Liver (tissue), 9 donors: ENCODE measurements around the gene STAMBPL1. TPM values are rescaled to one million over a fixed set of nuclear protein-coding genes. Genes with fewer than 3 reads are reported as not detected.

Experiments used
- DNase-seq: peaks from one replicate; pipeline ENCODE4 v3.0.0-alpha.2; 2017; ENCODE audit warnings: low spot score
- H3K27ac ChIP-seq, 2 donors: one replicate each; pipeline ENCODE4 v1.7.0; 2013; ENCODE audit warnings: inconsistent platforms in 2 of 2, low read length in 2 of 2, control low read depth in 1 of 2, low read depth in 1 of 2, mild to moderate bottlenecking in 1 of 2
- H3K27me3 ChIP-seq, 4 donors: one replicate each; pipeline versions ENCODE4 v1.6.1 to v1.7.0; 2013; ENCODE audit warnings: low read length in 3 of 4, inconsistent platforms in 1 of 4, mild to moderate bottlenecking in 1 of 4, moderate library complexity in 1 of 4; ENCODE audit not compliant: control insufficient read depth in 4 of 4, insufficient read depth in 4 of 4
- H3K36me3 ChIP-seq, 4 donors: one replicate each; pipeline versions ENCODE4 v1.6.1 to v1.7.0; 2013; ENCODE audit warnings: low read length in 3 of 4, mild to moderate bottlenecking in 3 of 4, low read depth in 1 of 4, moderate library complexity in 1 of 4; ENCODE audit not compliant: control insufficient read depth in 4 of 4, insufficient read depth in 3 of 4
- H3K4me1 ChIP-seq, 4 donors: one replicate each; pipeline versions ENCODE4 v1.6.1 to v1.7.0; 2013; ENCODE audit warnings: low read length in 3 of 4, mild to moderate bottlenecking in 3 of 4, moderate library complexity in 1 of 4; ENCODE audit not compliant: control insufficient read depth in 4 of 4, insufficient read depth in 4 of 4
- H3K4me3 ChIP-seq, 3 donors: one replicate each; pipeline versions ENCODE4 v1.6.1 to v1.7.0; 2013; ENCODE audit warnings: low read length in 3 of 3, control low read depth in 1 of 3, low read depth in 1 of 3, mild to moderate bottlenecking in 1 of 3
- H3K9ac ChIP-seq, 2 donors: one replicate each; pipeline ENCODE4 v1.7.0; 2013; ENCODE audit warnings: low read length in 2 of 2, mild to moderate bottlenecking in 2 of 2, moderate library complexity in 2 of 2, control low read depth in 1 of 2, low read depth in 1 of 2
- H3K9me3 ChIP-seq, 4 donors: one replicate each; pipeline versions ENCODE4 v1.6.1 to v1.7.0; 2013; ENCODE audit warnings: low read length in 3 of 4; ENCODE audit not compliant: control insufficient read depth in 4 of 4
- EGR1 ChIP-seq, 2 donors: IDR thresholded peaks; 2 replicates each; pipeline ENCODE4 v1.6.1; 2016 to 2018; ENCODE audit warnings: antibody characterized with exemption in 2 of 2, low read depth in 2 of 2
- FOXA1 ChIP-seq: IDR thresholded peaks from 2 replicates; pipeline ENCODE4 v1.6.1; 2016; ENCODE audit warnings: antibody characterized with exemption
- FOXA2 ChIP-seq: IDR thresholded peaks from 2 replicates; pipeline ENCODE4 v1.6.1; 2016; ENCODE audit warnings: antibody characterized with exemption
- GABPA ChIP-seq, 2 donors: IDR thresholded peaks in 1 of 2; conservative IDR thresholded peaks in 1 of 2; 2 replicates each; pipeline ENCODE4 v1.6.1; 2016; ENCODE audit warnings: antibody characterized with exemption in 2 of 2, mild to moderate bottlenecking in 1 of 2, moderate library complexity in 1 of 2
- HNF4A ChIP-seq, 2 donors: conservative IDR thresholded peaks; 2 replicates each; pipeline ENCODE4 v1.6.1; 2016; ENCODE audit warnings: antibody characterized with exemption in 2 of 2, mild to moderate bottlenecking in 2 of 2
- HNF4G ChIP-seq: IDR thresholded peaks from 2 replicates; pipeline ENCODE4 v1.6.1; 2016; ENCODE audit warnings: antibody characterized with exemption
- JUND ChIP-seq, 2 donors: IDR thresholded peaks; 2 replicates each; pipeline ENCODE4 v1.6.1; 2016; ENCODE audit warnings: antibody characterized with exemption in 2 of 2
- NR2F2 ChIP-seq: IDR thresholded peaks from 2 replicates; pipeline ENCODE4 v1.6.1; 2016; ENCODE audit warnings: antibody characterized with exemption
- RAD21 ChIP-seq, 2 donors: IDR thresholded peaks; 2 replicates each; pipeline ENCODE4 v1.6.1; 2016; ENCODE audit warnings: antibody characterized with exemption in 2 of 2, mild to moderate bottlenecking in 2 of 2
- RXRA ChIP-seq, 2 donors: IDR thresholded peaks; 2 replicates each; pipeline ENCODE4 v1.6.1; 2017 to 2018; ENCODE audit warnings: antibody characterized with exemption in 2 of 2, mild to moderate bottlenecking in 1 of 2
- SP1 ChIP-seq: IDR thresholded peaks from 2 replicates; pipeline ENCODE4 v1.6.1; 2018; ENCODE audit warnings: antibody characterized with exemption, mild to moderate bottlenecking
- TAF1 ChIP-seq: conservative IDR thresholded peaks from 2 replicates; pipeline ENCODE4 v1.6.1; 2016; ENCODE audit warnings: antibody characterized with exemption, mild to moderate bottlenecking
- YY1 ChIP-seq: IDR thresholded peaks from 2 replicates; pipeline ENCODE4 v1.6.1; 2016; ENCODE audit warnings: antibody characterized with exemption, mild to moderate bottlenecking
- WGBS: extraction: QIAGEN DNeasy Blood & Tissue Kit; methylation state at CpG from one replicate; pipeline ENCODE4 v1.1.7; 2013; 5-methylcytosine and 5-hydroxymethylcytosine counted together
- polyA plus RNA-seq, 2 donors: library from polyadenylated mRNA; stranded (reverse) in 1 of 2; unstranded in 1 of 2; fragments of 200-250 nt in 1 of 2; fragments of >200 nt in 1 of 2; fragmentation: Nextera tagmentation in 1 of 2; extraction: Ambion mirVana in 1 of 2; gene quantifications; one replicate each; pipeline versions ENCODE4 v1.2.1 to v1.2.3, GENCODE V29; 2013 to 2015
- total RNA-seq, 2 donors: library from RNA; depleted of rRNA; stranded (reverse); fragments of >200 nt; gene quantifications; one replicate each; pipeline ENCODE4 v1.2.3, GENCODE V29; 2014
- TF ChIP-seq, protein P1 (sequence below): IDR thresholded peaks from 2 replicates; pipeline ENCODE4 v1.6.1; 2016; ENCODE audit warnings: antibody characterized with exemption, mild to moderate bottlenecking
- TF ChIP-seq, protein P2 (sequence below): IDR thresholded peaks from 2 replicates; pipeline ENCODE4 v1.6.1; 2016; ENCODE audit warnings: antibody characterized with exemption
- TF ChIP-seq, protein P3 (sequence below): IDR thresholded peaks from 2 replicates; pipeline ENCODE4 v1.6.1; 2016; ENCODE audit warnings: antibody characterized with exemption
- donor health status: healthy.
- donor health status: healthy.
- donor health status: healthy.
- donor health status: healthy.
- donor health status: healthy.

The STAMBPL1 gene
- total and polyA plus RNA-seq, 4 donors: 1.3 to 8.0 (median 3.7) TPM

GRCh38 chr10:88906921-88907320, 26.9 kb downstream of the STAMBPL1 start:
- 92% methylated on average over 1 of the region's 1 CpG for WGBS
- Histone ChIP-seq H3K27ac (no peak overlapping the region), H3K9ac (no peak overlapping the region), H3K27me3 (no peaks in the 10 kb centered on the region), H3K36me3 (peaks cover 0 to 4% (median 2%) of the 10 kb centered on the region in 4 donors), H3K4me3 (no peak overlapping the region), H3K4me1 (no peaks in the 10 kb centered on the region), H3K9me3 (no peaks in the 10 kb centered on the region)
- DNase-seq: no peak
- TF ChIP-seq, protein P1, sequence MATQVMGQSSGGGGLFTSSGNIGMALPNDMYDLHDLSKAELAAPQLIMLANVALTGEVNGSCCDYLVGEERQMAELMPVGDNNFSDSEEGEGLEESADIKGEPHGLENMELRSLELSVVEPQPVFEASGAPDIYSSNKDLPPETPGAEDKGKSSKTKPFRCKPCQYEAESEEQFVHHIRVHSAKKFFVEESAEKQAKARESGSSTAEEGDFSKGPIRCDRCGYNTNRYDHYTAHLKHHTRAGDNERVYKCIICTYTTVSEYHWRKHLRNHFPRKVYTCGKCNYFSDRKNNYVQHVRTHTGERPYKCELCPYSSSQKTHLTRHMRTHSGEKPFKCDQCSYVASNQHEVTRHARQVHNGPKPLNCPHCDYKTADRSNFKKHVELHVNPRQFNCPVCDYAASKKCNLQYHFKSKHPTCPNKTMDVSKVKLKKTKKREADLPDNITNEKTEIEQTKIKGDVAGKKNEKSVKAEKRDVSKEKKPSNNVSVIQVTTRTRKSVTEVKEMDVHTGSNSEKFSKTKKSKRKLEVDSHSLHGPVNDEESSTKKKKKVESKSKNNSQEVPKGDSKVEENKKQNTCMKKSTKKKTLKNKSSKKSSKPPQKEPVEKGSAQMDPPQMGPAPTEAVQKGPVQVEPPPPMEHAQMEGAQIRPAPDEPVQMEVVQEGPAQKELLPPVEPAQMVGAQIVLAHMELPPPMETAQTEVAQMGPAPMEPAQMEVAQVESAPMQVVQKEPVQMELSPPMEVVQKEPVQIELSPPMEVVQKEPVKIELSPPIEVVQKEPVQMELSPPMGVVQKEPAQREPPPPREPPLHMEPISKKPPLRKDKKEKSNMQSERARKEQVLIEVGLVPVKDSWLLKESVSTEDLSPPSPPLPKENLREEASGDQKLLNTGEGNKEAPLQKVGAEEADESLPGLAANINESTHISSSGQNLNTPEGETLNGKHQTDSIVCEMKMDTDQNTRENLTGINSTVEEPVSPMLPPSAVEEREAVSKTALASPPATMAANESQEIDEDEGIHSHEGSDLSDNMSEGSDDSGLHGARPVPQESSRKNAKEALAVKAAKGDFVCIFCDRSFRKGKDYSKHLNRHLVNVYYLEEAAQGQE: no peak
- TF ChIP-seq YY1: no peak

DNA sequence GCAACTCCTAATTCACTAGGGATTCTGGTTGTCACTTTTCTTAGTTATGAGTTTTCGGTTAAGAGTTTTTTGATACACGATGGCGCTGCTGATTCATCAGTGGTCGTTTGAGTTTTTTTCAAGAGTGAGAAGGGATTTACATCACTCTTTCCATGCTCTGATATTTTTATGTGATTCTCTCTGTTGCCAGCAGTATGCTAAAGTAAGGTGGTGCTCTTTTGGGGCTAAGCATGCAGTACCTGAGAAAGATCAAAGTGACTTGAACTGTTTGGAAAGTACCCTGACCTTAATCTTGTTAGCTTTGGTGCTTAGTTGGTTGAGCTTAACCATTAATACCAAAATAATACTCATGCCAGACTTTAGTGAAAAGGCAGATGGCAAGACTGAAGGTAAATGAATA, 28.1 kb downstream of the STAMBPL1 start:
- no peaks in the 10 kb centered on the region for H3K4me1 ChIP-seq
- 91% methylated on average over 4 of the region's 4 CpGs for WGBS
- no peak overlapping the region for H3K4me3 ChIP-seq
- no peaks in the 10 kb centered on the region for H3K9me3 ChIP-seq
- H3K27ac ChIP-seq: no peak overlapping the region
- DNase-seq: no peak
- peaks cover 0 to 4% (median 2%) of the 10 kb centered on the region in 4 donors for H3K36me3 ChIP-seq
- no peaks in the 10 kb centered on the region for H3K27me3 ChIP-seq
- TF ChIP-seq, protein P2, sequence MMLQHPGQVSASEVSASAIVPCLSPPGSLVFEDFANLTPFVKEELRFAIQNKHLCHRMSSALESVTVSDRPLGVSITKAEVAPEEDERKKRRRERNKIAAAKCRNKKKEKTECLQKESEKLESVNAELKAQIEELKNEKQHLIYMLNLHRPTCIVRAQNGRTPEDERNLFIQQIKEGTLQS: no peak
- TF ChIP-seq, protein P3, sequence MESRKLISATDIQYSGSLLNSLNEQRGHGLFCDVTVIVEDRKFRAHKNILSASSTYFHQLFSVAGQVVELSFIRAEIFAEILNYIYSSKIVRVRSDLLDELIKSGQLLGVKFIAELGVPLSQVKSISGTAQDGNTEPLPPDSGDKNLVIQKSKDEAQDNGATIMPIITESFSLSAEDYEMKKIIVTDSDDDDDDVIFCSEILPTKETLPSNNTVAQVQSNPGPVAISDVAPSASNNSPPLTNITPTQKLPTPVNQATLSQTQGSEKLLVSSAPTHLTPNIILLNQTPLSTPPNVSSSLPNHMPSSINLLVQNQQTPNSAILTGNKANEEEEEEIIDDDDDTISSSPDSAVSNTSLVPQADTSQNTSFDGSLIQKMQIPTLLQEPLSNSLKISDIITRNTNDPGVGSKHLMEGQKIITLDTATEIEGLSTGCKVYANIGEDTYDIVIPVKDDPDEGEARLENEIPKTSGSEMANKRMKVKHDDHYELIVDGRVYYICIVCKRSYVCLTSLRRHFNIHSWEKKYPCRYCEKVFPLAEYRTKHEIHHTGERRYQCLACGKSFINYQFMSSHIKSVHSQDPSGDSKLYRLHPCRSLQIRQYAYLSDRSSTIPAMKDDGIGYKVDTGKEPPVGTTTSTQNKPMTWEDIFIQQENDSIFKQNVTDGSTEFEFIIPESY: no peak
- no peak for TF ChIP-seq GABPA (IDR thresholded peaks at IDR 0.05 in 1 of 2, conservative IDR thresholded peaks at IDR 0.05 in 1 of 2)
- TF ChIP-seq JUND (IDR thresholded peaks at IDR 0.05): no peak
- no peak for TF ChIP-seq RAD21 (IDR thresholded peaks at IDR 0.05)
- no peak for TF ChIP-seq FOXA2
- no peak for TF ChIP-seq HNF4G
- TF ChIP-seq TAF1: no peak
- no peak for TF ChIP-seq SP1
- no peak for TF ChIP-seq NR2F2
- no peak for TF ChIP-seq RXRA (IDR thresholded peaks at IDR 0.05)
- no peak for TF ChIP-seq HNF4A (conservative IDR thresholded peaks at IDR 0.05)
- no peak for TF ChIP-seq EGR1 (IDR thresholded peaks at IDR 0.05; ENCODE audit: low read depth in 2 of 2)
- TF ChIP-seq FOXA1: no peak
- H3K9ac ChIP-seq: no peak overlapping the region
